HuH-7.5 (cell line): ENCODE measurements around the gene ATF7.
"Not testable (repeated sequence)": the region's sequence is repeated elsewhere in the genome, so short reads cannot be mapped to it uniquely, and the experiment has no call there.

Experiments
- DNase-seq: peaks from one replicate; pipeline ENCODE4 v3.0.0; 2011; ENCODE audit warnings: low spot score

The ATF7 gene

DNA sequence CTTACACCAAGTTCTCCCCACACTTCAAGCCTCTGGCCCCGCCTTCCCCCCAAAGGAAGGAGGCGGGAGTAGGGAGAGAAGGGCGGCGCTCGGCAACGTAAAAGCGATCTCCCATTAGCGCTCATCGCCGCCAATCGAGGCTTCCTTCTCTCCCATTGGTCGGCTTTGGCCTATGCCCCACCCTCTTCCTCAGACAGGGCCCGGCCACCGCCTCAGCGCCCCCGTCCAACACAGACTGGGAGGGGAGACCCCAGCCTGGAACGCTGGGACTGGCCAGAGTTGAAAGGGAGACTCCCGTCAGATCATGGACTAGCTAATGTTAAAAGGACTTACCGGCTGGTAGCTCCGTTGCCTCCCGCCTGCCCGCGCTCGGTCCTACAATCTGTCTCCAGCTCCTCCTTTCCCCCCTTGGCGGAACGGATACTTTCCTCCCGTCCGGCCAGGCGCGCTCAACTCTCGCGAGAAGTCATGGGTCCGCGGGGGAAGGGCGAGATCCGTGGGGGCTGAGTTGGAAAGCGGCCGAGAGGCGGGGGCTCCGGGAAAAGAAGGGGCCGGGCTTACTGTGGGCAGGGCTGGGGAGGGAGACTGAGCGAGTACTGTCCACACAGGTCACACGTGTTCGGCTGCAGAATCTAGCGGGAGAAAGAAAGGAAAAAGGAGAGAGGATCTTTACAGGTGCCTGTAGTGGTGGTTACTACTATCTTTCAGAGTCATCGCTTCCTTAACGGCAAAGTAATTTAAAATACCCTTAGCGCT, at the start of gene ATF7:
Gene ATF7 (minus strand): TSS at position 437 of the 756 bp plus-strand sequence. CDS start 25,382 bp downstream, outside the sequence.
- peak; percentile 92 for DNase-seq

DNA sequence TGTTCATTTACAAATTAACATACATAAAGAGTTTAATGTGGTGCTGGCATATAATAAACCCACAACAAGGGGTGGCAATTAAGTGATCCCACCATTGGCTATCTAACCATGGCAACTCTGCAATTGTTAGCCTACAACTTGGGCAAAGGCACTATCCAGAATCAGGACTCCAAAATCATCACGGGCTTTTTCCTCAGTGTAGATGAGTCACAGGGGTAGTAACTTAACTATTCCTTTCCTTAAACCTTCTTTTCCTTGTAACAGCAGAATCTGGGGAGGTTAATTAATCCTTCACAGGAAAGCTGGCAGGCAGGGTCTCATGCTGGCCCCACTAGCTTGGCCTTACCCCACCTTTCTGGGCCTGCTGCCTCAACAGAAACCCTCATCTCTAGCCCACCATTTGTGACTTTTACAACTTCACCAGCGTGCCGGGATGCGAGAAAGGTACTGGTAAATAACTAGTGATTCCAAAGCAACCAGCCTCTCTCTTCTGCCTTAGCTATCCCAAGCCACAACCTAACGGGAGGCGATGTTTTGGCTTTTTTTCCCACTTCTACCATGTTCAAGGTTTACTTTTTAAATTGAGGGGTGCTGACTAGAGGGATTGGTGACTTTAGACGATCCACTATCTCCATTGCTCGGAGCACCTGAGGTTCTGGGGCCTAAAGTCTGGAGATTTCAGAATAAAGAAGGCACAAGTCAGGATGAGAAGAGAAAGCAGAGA, 49.0 kb upstream of the ATF7 start:
- DNase-seq = no peak

DNA sequence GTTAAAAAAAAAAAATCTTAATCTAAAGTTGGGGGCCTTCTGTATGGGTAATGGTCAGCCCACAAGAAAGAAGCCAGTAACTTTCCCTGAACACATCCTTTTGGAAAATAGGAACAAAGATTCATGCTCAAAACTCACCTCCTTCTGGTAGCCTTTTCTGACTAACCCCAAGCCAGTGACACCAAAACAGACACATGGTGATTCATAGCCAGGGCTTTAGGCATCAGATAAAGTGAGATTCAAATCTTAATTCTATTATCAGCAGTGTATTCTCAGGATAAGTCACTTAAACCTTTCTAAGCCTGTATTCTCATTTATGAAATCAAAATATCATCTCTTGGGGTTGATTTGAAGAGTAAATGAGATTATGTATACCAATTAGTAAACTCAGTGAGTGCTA, 44.8 kb upstream of the ATF7 start:
- no peak for DNase-seq

DNA sequence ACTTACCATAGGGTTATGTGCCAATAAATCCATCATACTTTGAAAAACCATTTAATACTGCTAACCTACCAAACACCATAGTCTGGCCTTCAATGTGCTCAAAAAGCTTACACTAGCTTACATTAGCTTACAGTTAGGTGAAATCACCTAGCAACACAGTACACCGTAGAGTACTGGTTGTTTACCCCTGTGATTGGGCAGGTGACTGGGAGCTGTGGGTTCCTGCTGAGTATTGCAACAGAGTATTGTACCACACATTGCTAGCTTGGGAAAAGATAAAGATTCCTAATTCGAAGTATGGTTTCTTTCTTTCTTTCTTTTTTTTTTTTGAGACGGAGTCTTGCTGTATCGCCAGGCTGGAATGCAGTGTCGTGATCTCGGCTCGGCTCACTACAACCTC, 44.1 kb upstream of the ATF7 start:
- DNase-seq = no peak

DNA sequence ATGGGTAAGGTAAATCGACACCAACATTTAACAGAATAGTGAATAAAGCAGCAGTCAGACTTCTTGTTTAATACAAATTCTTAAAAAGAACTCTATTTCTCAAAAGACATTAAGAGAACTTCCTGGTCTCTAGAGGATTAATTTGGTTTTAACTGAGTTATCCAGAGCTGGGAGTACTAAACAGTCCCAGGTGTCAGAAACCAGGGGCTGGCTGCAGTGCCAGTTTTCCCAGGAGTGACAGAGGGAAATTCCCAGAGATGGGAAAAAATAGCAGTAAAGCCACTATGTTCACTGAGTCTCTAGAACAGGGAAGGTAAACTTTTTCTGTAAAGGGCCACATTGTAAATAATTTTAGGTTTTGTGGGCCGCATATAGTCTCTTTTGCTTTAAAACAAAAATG, 40.9 kb upstream of the ATF7 start:
- no peak for DNase-seq

DNA sequence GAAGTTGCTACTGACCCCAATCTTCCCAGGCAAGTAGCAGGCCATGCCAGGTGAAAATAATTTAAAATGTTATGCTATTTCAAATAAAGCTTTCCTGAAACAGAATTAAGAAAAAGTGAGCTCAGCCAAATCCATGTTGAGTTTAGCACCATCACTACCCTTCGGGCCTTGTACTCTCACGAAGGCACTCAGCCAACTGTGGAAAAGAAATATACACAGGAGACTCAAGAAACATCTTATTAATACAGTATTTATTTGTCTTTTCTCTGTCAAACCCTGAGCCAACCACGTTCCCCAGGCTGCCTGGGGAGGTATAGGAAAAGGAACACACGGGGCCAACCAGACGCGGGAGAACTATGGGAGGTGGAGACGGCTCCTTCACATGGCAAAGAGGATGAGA, 38.8 kb upstream of the ATF7 start:
- no peak for DNase-seq

DNA sequence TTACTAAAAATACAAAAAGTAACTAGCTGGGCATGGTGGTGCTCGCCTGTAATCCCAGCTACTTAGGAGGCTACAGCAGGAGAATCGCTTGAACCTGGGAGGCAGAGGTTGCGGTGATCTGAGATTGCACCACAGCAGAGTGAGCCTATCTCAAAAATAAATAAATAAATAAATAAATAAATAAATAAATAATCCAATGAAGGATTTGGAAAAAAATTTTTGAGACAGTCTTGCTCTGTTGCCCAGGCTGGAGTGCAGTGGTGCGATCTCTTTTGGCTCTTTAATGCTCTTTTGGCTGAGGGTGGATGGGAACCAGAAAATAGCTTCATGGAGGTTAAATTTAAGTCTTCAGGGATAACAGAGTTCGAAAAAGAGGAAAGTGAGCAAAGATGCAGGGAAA, 38.0 kb upstream of the ATF7 start:
- no peak for DNase-seq

DNA sequence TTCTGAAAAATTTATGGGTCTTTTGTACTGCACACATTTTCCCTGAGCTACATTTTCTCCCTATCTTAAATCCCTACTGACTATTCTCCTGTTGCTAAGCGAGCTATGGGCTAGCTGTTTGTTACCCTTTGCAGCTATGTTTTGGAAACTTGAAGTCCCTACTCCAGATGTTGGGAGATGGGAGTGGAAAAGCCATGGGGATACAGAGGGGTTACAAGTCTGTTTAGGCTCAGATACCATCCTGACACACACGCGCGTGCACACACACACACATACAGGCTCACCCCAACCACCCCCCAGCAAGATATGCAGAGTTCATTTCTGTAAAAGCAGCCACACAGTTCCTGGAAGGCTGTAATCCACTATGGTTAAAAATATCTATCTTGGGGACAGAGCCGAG, 33.9 kb upstream of the ATF7 start:
- DNase-seq = no peak

DNA sequence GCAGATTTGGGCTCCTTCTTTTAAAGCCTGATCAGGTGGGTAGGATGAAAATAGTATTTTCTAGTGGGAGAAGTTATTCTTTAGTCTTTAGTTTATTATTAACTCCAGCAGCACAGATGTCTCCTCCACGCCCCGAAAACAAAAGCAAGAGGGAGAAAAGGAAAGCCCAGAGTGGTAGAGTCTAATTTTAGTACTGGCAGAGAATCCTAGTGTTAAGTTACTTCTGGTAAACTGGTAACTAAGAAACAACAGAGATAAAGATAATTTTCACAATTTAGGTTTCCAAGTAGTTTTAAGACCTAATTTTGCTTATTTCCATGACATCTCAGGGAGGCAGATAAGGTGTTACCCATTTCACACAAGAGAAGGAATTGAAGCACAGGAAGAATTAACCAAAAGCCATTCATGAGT, 33.4 kb upstream of the ATF7 start:
- DNase-seq = no peak

DNA sequence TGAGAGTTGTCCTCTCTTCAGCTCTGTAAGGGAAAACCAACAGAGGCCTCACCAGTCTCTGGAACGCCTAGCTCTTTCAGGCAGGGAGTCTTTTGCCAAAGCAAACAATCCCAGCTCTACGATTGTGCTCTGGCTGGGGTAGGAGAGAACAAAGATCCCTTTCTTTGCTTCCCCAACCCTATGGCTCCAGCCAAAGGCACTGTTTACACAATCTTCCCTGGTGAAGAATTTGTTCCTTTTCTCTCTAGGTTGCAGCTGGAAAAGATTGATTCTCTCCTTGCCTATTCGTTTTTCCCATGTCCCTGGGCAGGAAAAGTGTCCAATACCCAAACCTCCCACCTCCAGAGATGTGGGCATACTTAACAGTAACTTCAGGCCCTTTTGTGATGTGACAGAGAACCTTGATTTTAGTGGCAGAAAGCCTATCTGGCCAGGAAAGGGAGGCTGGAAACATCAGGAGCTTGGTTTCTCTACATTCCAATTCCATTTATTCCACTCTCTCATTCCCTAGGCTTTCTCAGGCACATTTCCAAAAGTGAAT, 32.9 kb upstream of the ATF7 start:
- peak; percentile 30 for DNase-seq

DNA sequence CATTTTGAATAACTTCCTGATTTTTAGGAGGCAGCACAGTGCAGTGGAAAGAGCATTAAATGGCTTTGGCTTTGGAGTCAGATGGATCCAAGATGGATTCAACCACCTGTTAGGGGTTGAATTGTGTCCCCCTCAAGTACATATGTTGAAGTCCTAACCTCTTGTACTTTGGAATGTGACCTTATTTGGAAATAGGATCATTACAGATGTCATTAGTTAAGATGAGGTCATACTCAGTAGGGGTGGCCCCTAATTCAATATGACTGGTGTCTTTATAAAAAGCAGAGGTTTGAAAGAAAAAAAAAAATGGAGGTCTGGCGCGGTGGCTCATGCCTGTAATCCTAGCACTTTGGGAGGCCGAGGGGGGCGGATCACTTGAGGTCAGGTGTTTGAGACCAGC, 30.9 kb upstream of the ATF7 start:
- DNase-seq = no peak

DNA sequence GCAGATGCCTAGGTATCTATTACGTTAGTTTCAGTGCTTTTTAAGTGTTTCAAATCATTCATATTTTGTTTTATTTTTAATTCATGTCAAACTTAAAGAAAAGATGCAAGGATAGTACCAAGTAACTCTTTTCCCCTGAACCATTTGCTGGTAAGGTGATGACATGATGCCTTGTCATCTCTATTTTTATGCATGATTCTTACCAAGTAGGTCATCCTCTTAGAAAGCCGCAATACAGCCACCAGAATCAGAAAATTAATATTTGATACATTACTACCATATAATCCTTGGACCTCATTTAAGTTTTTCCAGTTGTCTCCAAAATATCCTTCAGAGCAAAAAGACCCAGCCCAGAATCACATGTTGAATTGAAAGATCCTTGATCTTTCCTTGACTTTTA, 27.4 kb upstream of the ATF7 start:
- DNase-seq = no peak

DNA sequence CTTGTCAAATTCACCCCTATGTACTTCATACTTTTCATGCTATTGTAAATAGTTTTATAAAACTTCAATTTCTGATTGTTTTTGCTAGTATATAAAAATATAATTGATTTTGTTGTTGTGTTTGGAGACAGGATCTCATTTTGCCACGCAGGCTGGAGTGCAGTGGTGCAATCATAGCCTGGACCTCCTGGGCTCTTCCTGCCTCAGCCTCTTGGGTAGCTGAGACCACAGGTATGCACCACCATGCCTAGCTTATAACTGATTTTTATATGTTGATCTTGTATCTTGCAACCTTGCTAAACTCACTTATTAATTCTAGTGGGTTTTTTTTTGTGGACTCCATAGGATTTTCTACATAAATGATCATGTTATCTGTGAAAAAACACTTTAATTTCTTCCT, 26.2 kb upstream of the ATF7 start:
- no peak for DNase-seq

DNA sequence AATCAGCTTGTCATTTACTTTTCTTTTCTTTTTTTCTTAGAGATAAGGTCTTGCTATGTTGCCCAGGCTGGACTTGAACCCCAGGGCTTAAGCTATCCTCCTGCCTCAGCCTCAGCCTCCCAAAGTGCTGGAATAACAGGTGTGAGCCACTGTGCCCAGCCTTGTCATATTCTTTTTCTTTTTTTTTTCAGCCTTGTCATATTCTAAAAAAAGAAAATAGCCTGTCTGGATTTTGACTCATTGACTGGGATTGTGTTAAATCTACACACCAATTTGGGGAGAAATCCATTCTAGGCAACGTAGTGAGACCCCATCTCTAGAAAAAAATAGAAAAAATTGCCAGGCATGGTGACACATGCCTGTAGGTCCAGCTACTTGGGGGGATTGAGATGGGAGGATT, 25.6 kb upstream of the ATF7 start:
- no peak for DNase-seq

DNA sequence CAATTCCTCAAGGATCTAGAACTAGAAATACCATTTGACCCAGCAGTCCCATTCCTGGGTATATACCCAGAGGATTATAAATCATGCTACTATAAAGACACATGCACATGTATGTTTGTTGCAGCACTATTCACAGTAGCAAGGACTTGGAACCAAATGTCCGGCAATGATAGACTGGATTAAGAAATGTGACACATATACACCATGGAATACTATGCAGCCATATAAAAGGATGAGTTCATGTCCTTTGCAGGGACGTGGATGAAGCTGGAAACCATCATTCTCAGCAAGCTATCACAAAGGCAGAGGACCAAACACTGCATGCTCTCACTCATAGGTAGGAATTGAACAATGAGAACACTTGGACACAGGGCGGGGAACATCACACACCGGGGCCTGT, 20.1 kb upstream of the ATF7 start:
- not testable (repeated sequence) for DNase-seq

DNA sequence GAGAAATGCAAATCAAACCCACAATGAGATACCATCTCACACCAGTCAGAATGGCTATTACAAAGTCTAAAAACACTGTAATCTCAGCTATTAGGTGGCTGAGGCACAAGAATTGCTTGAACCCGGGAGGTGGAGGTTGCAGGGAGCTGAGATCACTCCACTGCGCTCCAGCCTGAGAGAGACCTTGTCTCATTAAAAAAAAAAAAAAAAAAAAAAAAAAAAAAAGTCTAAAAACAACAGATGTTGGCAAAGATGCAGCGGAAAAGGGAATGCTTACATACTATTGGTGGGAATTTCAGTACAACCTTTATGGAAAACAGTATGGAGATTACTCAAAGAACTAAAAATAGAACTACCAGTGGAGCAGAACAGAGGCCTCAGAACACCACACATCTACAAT, 19.0 kb upstream of the ATF7 start:
- no peak for DNase-seq

DNA sequence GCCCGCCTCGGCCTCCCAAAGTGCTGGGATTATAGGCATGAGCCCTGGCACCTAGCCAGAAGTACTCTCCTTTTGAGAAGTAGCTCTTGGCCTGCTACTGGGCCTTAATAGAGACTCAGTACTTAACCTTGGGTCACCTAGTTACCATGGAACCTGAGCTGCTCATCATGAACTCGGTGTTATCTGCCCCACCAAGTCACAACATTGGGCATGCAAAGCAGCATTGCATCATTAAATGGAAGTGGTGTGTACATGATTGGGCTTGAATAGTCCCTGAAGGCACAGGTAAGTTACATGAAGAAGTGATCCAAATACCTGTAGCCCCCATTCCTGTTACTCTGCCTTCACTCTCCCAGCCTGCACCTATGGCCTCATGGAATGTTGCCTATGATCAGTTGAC, 18.0 kb upstream of the ATF7 start:
- DNase-seq = no peak

DNA sequence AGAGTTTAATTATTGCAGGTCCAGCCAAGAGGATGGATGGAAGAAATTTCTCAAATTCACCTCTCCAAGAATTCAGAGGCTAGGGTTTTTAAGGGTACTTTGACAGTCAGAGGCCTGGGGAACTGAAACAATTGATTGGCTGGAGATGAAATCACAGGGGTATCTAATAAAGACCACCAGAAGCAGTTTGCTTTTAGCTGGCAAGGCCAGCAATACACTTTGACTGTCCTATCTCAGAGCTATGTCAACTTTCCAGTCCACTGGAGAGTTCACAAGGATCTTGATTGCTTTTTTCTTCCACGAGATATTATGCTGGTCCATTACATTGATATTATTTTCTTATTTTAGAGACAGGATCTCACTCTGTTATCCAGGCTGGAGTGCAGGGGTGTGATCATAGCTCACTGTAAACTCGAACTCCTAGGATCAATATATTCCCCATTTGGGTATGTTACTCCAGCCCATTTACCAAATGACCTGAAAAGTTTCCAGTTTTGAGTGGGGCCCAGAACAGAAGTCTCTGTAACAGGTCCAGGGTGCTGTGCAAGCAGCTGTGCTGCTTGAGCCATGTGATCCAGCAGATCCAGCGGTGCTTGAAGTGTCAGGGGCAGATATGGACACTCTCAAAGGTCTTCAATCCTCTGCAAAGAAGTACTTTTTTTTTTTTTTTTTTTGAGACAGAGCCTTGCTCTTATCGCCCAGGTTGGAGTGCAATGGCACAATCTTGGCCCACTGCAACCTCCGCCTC, 17.2 kb upstream of the ATF7 start:
- DNase-seq = no peak

DNA sequence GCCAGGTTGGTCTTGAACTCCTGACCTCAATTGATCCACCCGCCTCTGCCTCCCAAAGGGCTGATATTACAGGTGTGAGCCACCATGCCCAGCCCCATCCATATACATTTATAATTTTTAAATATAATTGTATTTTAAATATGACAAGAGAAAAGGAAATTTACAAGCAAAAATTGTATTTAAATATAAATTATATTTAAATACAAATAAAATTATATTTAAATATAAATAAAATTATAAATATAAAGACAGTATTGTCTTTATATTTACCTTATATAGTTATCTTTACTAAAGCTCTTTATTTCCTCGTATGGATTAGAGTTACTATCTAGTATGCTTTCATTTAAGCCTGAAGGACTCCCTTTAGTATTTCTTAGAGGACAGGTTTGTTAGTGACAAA, 11.9 kb upstream of the ATF7 start:
- no peak for DNase-seq

DNA sequence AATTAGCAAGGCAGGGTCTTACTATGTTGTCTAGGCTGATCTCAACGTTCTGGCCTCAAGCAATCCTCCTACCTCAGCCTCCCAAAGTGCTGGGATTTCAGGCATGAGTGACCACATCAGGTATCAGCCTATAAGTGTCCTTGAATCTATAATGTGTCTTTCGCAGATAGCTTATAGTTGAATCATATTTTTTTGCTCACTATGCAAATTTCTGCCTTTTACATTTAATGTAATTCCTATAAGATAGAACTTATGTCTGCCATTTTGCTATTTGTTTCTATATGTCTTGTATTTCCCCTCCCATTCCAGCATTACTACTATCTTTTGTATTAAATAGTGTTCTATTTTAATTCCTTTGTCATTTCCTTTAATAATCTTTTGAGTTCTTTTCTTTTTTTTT, 10.5 kb upstream of the ATF7 start:
- no peak for DNase-seq

DNA sequence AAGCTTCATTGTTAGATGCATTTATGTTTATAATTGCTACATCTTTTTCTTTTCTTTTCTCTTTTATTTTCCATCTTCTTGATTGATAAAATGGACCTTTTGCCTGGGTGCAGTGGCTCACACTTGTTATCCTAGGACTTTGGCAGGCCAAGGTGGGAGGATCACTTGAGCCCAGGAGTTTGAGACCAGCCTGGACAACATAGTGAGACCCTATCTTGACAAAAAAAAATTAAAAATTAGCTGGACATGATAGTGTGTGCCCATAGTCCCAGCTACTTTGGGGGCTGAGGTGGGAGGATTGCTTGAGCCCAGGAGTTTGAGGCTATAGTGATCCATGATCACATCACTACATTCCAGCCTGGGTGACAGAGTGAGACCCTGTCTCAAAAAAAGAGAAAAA, 9.5 kb upstream of the ATF7 start:
- DNase-seq = not testable (repeated sequence)

DNA sequence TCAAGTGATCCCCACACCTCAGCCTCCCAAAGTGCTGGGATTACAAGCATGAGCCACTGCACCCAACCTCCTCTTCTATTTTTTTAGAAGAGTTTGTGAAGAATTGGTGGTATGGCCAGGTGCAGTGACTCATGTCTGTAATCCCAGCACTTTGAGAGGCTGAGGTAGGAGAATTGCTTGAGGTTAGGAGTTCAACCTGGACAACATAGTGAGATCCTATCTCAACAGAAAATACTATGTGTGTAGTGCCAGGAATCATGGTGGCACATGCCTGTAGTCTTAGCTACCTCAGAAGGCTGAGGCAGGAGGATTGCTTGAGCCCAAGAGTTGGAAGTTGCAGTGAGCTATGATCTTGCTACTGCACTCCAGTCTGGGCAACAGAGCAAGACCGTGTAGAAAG, 5.5 kb upstream of the ATF7 start:
- DNase-seq = no peak

DNA sequence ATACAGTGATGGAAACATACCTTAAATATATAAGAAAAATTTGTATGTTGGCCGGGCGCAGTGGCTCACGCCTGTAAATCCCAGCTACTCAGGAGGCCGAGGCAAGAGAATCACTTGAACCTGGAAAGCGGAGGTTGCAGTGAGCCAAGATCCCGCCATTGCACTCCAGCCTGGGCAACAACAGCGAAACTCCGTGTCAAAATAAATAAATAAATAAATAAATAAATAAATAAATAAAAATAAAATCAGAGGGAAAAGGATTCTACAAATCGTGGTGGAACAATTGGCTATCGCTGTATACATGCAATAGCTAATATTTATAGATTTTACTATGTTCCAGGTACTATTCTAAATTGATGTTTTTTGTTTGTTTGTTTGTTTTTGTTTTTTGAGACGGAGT, 1.7 kb upstream of the ATF7 start:
- no peak for DNase-seq
